SK-MEL-5 (cell line): ENCODE measurements around the gene ZKSCAN8. TPM values are rescaled to one million over a fixed set of nuclear protein-coding genes. Genes with fewer than 3 reads are reported as not detected.

Experiments
- DNase-seq: peaks from one replicate; pipeline ENCODE4 v3.0.0-alpha.2; 2016; ENCODE audit warnings: low read depth, low spot score
- in situ Hi-C: cut with HindIII; loops from 2 replicates; pipeline ENCODE4 v1.10.0; 2016; ENCODE audit warnings: low sequenced_read_pairs, high pct_unique_total_duplicates, low pct_unique_long_range_greater_than_20kb
- total RNA-seq: library from RNA; depleted of rRNA; stranded (reverse); fragments of >200 nt; shearing (Covaris generic); gene quantifications from 2 replicates; pipeline ENCODE4 v1.2.3, GENCODE V29; 2014

The ZKSCAN8 gene
- total RNA-seq, 1 experiment from 2014 or later, result 12.7 TPM

DNA sequence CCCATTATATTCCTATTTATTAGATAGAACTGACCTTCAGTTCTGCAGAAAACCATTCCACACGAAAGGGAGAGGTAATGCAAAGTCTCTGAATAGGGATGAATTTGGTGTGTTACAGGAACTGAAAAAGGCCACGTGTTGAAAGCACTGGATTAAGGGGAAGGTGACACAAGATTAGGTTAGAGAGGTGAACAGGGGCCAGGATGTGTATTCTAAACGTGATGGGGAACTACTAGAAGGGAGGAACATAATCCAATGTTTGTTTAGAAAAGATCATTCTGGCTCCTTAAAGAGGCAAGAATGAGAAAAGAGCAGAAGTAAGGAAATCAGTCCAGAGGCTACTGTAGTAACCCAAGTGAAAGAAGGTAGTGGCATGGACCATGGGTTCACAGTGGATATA lies 6.3 kb upstream of the ZKSCAN8 start:
- in situ Hi-C loops, result no loop called here
- no peak for DNase-seq

DNA sequence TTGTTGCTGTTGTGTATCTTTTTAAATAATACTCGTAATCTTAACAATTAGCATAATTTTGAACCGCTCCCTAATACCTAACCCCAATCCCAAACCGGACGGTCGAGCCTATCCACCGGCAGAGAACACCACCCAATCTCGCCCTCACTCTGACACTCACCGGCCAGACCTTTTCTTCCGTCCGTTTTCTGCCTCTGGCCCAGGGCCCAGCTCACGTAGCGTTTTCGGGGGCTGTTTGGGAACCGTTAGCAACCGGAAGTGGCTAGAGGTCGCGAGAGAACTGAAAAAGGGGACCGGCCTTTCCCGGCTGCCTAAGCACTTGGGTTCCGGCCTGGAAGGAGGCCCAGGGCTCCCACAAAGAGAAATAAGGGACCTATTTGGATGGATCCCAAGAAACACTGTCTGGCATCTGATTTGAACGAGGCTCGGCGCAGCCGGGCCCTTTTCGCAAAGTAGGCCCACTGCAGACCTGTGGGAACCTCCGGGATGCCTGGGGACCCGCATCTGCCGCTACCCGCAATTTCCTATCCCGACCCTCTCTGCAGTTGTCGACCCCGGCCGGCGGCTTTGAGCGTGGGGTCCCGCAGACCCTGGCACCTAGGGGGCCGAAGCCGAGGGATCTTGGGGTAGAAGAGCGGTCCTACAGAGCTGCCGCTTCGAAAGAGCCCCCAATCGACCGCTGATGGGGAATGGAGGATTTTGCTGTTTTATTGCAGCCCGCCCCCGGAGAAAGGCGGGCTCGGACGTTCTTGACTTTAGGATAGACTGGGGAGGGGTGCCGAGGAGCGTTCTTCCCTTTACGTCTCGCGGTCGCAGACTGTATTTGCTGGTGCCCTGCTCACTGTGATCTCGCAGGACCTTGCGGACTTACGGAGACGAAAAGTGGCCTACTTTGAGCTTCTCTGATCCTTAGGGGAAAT lies 4.8 kb upstream of the ZKSCAN8 start:
- peak; percentile 92 for DNase-seq
- in situ Hi-C loops, result no loop called here

DNA sequence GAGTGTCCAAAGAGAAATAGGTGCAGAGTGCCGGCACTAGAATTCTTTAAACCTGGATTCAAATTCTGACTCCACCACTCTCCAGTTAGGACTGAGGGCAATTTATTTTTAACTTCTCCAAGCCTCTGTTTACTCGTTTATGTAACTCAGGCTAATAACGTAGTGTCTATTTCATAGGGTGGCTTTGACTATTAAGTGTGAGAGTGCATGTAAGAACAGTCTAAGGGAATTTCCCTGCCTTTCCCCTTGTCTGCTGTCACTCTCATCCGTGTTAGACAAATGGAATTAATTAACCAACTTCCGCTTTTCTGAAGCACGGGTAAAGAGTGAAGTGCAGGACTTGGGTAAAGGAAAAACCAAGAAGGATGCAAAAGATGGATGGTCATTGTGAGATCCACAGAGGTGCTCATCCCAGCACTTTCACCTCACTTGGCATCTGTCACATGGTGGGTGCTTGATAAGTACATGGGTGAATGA lies 4.1 kb upstream of the ZKSCAN8 start:
- in situ Hi-C loops, result no loop called here
- no peak for DNase-seq

DNA sequence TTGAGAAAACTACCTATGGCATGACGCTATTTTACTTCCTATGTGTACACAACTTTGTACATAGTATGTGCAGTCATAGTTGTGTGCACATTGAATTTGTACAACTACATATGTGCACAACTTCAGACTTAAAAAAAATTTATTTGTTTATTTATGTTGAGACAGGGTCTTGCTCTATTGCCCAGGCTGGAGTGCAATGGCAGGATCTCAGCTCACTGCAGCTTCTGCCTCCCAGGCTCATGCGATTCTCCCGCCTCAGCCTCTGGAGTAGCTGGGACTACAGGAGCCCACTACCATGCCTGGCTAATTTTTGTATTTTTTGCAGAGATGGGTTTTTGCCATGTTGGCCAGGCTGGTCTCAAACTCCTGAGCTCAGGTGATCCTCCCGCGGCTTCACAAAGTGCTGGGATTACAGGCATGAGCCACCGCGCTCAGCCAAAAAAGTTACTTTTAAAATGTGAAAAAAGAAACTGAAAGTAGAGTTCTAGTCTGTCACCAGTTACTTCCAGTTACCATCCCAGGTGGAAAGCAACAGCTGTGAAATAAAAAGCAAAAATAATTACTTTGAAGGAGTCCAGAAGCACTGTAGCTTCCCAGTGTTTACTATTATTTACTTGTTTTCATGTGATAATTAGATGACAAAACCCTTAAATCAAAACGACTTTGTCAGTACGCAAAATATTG lies 1.7 kb upstream of the ZKSCAN8 start:
- in situ Hi-C loops, result no loop called here
- DNase-seq, result no peak

- DNase-seq, result no peak
- in situ Hi-C loops, result no loop called here
Measured at GRCh38 chr6:28140616-28141015, 1.1 kb upstream of the ZKSCAN8 start.

DNA sequence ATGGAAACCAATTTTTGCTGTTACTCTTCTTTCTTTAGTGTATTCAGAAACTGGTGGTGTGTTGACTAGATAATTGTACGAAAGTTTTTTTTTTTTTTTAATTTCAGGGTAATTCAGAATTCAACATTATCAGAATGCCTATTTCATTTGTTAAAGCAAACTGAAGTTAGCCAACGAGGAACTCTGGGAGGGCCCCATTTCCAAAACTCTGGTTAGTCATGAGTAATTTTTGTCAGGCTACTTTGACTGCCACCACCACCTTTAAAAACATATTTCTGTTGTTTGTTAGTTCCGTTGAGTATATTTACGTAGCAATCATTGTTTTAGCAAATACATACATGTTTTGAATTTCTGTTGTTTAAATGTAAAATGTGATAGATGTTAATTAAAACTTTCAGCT lies 763 bp downstream of the ZKSCAN8 start:
- no peak for DNase-seq
- in situ Hi-C loops, result no loop called here

- DNase-seq, result no peak
- in situ Hi-C loops, result no loop called here
Measured at GRCh38 chr6:28145231-28145630, 3.5 kb downstream of the ZKSCAN8 start.

- in situ Hi-C loops, result no loop called here
- no peak for DNase-seq
Measured at GRCh38 chr6:28152531-28152930, 10.8 kb downstream of the ZKSCAN8 start.

GRCh38 chr6:28153546-28153945 lies 11.9 kb downstream of the ZKSCAN8 start:
- in situ Hi-C loops, result no loop called here

GRCh38 chr6:28154357-28154756 lies 12.7 kb downstream of the ZKSCAN8 start:
- DNase-seq, result no peak
- in situ Hi-C loops, result no loop called here

More at GRCh38 chr6:28153546-28153945, 11.9 kb downstream of the ZKSCAN8 start:
- DNase-seq, result no peak

DNA sequence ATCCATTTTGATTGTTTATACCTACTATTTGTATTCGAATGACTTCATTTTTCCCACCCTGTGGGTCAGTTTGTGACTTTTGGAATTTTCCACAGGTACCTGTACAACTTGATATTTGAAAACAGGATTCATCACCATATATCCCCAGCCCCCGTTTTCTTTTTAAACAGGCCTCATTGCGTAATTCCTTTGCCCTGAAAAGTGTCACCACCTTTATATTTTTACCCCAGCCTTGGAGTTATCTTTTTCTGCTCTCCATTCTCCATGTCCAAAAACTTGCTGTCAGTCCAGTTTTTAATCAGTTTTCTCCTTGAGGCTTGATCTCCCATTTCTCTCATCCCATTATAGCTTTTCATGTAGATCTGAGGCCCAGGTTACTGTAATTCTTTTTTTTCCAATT lies 16.6 kb downstream of the ZKSCAN8 start:
- in situ Hi-C loops, result no loop called here
- no peak for DNase-seq

DNA sequence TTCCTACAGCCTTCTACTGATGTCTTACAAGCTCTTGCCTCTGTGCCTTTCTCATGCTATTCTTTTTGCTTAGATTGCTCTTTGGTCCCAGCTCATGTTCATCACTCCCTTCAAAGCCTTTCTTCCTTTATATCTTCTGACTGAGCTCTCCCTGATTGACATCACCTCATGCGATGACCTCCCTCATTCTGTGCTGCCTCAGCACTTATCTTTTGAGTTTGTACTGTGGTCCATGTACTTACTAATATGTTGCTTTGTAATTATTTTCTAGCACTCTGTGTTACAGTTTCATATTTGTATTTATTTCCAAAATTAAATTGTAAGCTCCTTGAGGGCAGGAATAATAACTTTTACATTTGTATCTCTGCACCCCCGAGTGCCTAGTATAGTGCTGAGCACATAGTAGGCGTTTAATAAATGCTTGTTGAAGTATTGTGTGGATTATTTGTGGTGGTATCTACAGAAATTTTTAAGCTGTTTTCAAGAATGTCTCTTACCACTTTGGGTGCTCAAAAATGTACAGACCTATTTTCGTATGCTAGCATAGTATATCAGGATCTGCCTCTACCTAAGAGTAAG lies 17.4 kb downstream of the ZKSCAN8 start:
- in situ Hi-C loops, result no loop called here
- DNase-seq, result no peak

- DNase-seq, result no peak
- in situ Hi-C loops, result no loop called here
Measured at GRCh38 chr6:28160233-28160632, 18.6 kb downstream of the ZKSCAN8 start.

GRCh38 chr6:28161410-28162079 lies 19.9 kb downstream of the ZKSCAN8 start:
- DNase-seq, result no peak
- in situ Hi-C loops, result no loop called here

- in situ Hi-C loops, result no loop called here
- no peak for DNase-seq
Measured at GRCh38 chr6:28165563-28165962, 23.9 kb downstream of the ZKSCAN8 start.

DNA sequence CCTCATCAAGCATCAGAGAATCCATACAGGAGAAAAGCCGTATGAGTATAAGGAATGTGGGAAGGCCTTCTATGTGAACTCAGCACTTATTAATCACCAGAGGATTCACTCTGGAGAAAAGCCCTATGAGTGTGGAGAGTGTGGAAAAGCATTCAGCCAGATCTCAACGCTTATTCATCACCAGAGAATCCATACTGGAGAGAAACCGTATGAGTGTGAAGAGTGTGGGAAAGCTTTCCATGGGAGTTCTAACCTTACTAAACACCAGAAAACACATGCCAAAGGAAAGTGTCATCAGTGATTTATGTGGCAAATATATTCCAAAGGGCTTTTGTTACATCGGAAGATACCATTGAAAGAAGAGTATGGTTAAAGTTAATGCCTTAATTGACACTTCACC lies 25.4 kb downstream of the ZKSCAN8 start:
- in situ Hi-C loops, result no loop called here

GRCh38 chr6:28167926-28168325 lies 26.2 kb downstream of the ZKSCAN8 start:
- in situ Hi-C loops, result no loop called here
- DNase-seq, result no peak

More for the DNA sequence above, 25.4 kb downstream of the ZKSCAN8 start:
- DNase-seq, result no peak

DNA sequence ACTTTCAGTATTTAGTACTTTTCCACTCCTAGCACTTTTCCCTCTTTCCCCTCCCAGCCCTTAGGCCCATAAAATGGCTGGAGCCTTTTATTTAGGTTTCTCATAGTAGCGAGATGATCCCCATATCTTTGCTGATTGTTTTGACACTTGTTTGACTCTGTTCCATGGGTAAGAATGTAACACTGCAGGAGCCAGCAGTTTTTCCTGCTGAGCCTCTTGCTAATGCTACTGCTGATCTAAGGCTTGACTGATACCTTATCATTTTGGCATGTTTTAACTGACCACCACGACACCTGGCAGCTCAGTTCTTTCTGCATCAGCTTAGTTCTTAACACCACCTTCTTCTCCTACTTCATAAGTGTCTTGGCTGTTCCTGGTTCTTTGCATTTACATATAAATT lies 29.6 kb downstream of the ZKSCAN8 start:
- DNase-seq, result no peak
- in situ Hi-C loops, result no loop called here
